DOHH2 (cell line): ENCODE measurements around the gene PYCR2.

Source experiments
- H3F3A ChIP-seq: fragments of 200-600 bp; sonication (generic), shearing (Covaris generic); 2 replicates; pipeline ENCODE4 v1.6.0; 2016; ENCODE audit warnings: antibody characterized with exemption, mild to moderate bottlenecking; ENCODE audit not compliant: control insufficient read depth, insufficient read depth
- H3K27ac ChIP-seq: fragments of 200-600 bp; sonication (generic); 2 replicates; pipeline ENCODE4 v1.5.1; 2014; ENCODE audit warnings: low read depth, mild to moderate bottlenecking, low read length, moderate library complexity
- H3K27me3 ChIP-seq: fragments of 200-600 bp; sonication (generic); 2 replicates; pipeline ENCODE4 v1.6.1; 2014; ENCODE audit warnings: mild to moderate bottlenecking, low read length, mixed read lengths; ENCODE audit not compliant: control insufficient read depth
- H3K36me3 ChIP-seq: fragments of 200-600 bp; sonication (generic); 2 replicates; pipeline ENCODE4 v1.6.1; 2014; ENCODE audit warnings: mild to moderate bottlenecking, low read length, moderate library complexity, mixed read lengths; ENCODE audit not compliant: control insufficient read depth
- H3K4me1 ChIP-seq: fragments of 200-600 bp; sonication (generic); 2 replicates; pipeline ENCODE4 v1.6.1; 2014; ENCODE audit warnings: mild to moderate bottlenecking, low read length, mixed read lengths; ENCODE audit not compliant: control insufficient read depth
- H3K4me2 ChIP-seq: fragments of 200-600 bp; sonication (generic); 2 replicates; pipeline ENCODE4 v1.6.0; 2014; ENCODE audit warnings: mild to moderate bottlenecking, low read length, moderate library complexity
- H3K4me3 ChIP-seq: fragments of 200-600 bp; sonication (generic); 2 replicates; pipeline ENCODE4 v1.5.1; 2014; ENCODE audit warnings: mild to moderate bottlenecking, low read length, mixed read lengths
- H3K79me2 ChIP-seq: fragments of 200-600 bp; sonication (generic); 2 replicates; pipeline ENCODE4 v1.6.1; 2014; ENCODE audit warnings: mild to moderate bottlenecking, low read length, mixed read lengths; ENCODE audit not compliant: control insufficient read depth
- H3K9me2 ChIP-seq: fragments of 200-600 bp; sonication (generic); replicated peaks from 2 replicates; pipeline ENCODE4 v1.6.1; 2014; ENCODE audit warnings: mild to moderate bottlenecking, low read length, mixed read lengths; ENCODE audit not compliant: control insufficient read depth
- H3K9me3 ChIP-seq: fragments of 200-600 bp; sonication (generic); 2 replicates; pipeline ENCODE4 v1.6.1; 2014; ENCODE audit warnings: antibody characterized with exemption, low read length, mixed read lengths; ENCODE audit not compliant: control insufficient read depth, insufficient read depth
- H4K20me1 ChIP-seq: fragments of 200-600 bp; sonication (generic); 2 replicates; pipeline ENCODE4 v1.6.0; 2014; ENCODE audit warnings: low read depth, mild to moderate bottlenecking, antibody characterized with exemption, low read length, moderate library complexity; ENCODE audit not compliant: control insufficient read depth, insufficient read depth
- CTCF ChIP-seq: fragments of 200-600 bp; sonication (generic); IDR thresholded peaks from one replicate; pipeline ENCODE4 v1.5.1; 2014; ENCODE audit warnings: antibody characterized with exemption, mild to moderate bottlenecking, low read depth, low read length; ENCODE audit not compliant: poor library complexity, severe bottlenecking
- EZH2phosphoT487 ChIP-seq: fragments of 200-600 bp; sonication (generic); IDR thresholded peaks from 2 replicates; pipeline ENCODE4 v1.6.1; 2017; ENCODE audit warnings: borderline replicate concordance, mild to moderate bottlenecking, antibody characterized with exemption, low read length, moderate library complexity, mixed read lengths

The PYCR2 gene

GRCh38 chr1:225879521-225880221 is 44.4 kb downstream of the PYCR2 start:
- no peak overlapping the region for H3K4me2 ChIP-seq

GRCh38 chr1:225878282-225878681 is 45.8 kb downstream of the PYCR2 start:
- TF ChIP-seq CTCF = no peak
- TF ChIP-seq EZH2phosphoT487 = no peak
- no peaks in the 10 kb centered on the region for H3K79me2 ChIP-seq
- H3F3A ChIP-seq = no peaks in the 10 kb centered on the region
- no peaks in the 10 kb centered on the region for H3K9me3 ChIP-seq
- no peak overlapping the region for H3K27ac ChIP-seq
- H3K9me2 ChIP-seq = no peaks in the 10 kb centered on the region
- no peaks in the 10 kb centered on the region for H4K20me1 ChIP-seq
- no peak overlapping the region for H3K4me2 ChIP-seq
- H3K36me3 ChIP-seq = no peaks in the 10 kb centered on the region
- H3K4me3 ChIP-seq = no peak overlapping the region
- peaks cover 39% of the 10 kb centered on the region for H3K27me3 ChIP-seq
- peaks cover 18% of the 10 kb centered on the region for H3K4me1 ChIP-seq

More at GRCh38 chr1:225879521-225880221, 44.4 kb downstream of the PYCR2 start:
- TF ChIP-seq CTCF (no peak), EZH2phosphoT487 (no peak)
- Histone ChIP-seq H3K79me2 (no peaks in the 10 kb centered on the region), H3K27ac (no peak overlapping the region), H4K20me1 (no peaks in the 10 kb centered on the region), H3K4me3 (no peak overlapping the region), H3K36me3 (no peaks in the 10 kb centered on the region), H3K27me3 (peaks cover 45% of the 10 kb centered on the region), H3K4me1 (peaks cover 18% of the 10 kb centered on the region), H3F3A (no peaks in the 10 kb centered on the region), H3K9me2 (no peaks in the 10 kb centered on the region), H3K9me3 (no peaks in the 10 kb centered on the region)

GRCh38 chr1:225877580-225877979 is 46.5 kb downstream of the PYCR2 start:
- H3K4me2 ChIP-seq = no peak overlapping the region
- no peaks in the 10 kb centered on the region for H3K79me2 ChIP-seq

More at GRCh38 chr1:225877580-225877979, 46.5 kb downstream of the PYCR2 start:
- Histone ChIP-seq H3K4me1 (peaks cover 13% of the 10 kb centered on the region), H3K9me2 (no peaks in the 10 kb centered on the region), H3K36me3 (no peaks in the 10 kb centered on the region), H3F3A (no peaks in the 10 kb centered on the region), H3K4me3 (no peak overlapping the region), H3K27ac (no peak overlapping the region), H4K20me1 (no peaks in the 10 kb centered on the region), H3K27me3 (peaks cover 32% of the 10 kb centered on the region), H3K9me3 (no peaks in the 10 kb centered on the region)
- peak; percentile 75 for TF ChIP-seq CTCF
- TF ChIP-seq EZH2phosphoT487 = no peak
